ENCODE results near the gene HEPACAM2.

Gene HEPACAM2

GRCh38 chr7:93196336-93196735 is 29.9 kb downstream of the HEPACAM2 start:
- TF ChIP-seq TAF1 (IDR thresholded peaks at IDR 0.05; ENCODE audit: low read depth) = no peak
- no peak for TF ChIP-seq ZBTB7A (IDR thresholded peaks at IDR 0.05; ENCODE audit: low read depth)
- TF ChIP-seq NFIC (IDR thresholded peaks at IDR 0.05) = no peak
- TF ChIP-seq CREB1 (IDR thresholded peaks at IDR 0.05; ENCODE audit: low read depth) = no peak
- TF ChIP-seq FOXM1 (IDR thresholded peaks at IDR 0.05; ENCODE audit: borderline replicate concordance, low read depth) = no peak
- TF ChIP-seq USF1 (IDR thresholded peaks at IDR 0.05) = no peak
- no peak for TF ChIP-seq YY1 (IDR thresholded peaks at IDR 0.05; ENCODE audit: low read depth)
- no peak for TF ChIP-seq EP300 (IDR thresholded peaks at IDR 0.05; ENCODE audit: borderline replicate concordance)
- TF ChIP-seq TCF12 (IDR thresholded peaks at IDR 0.05; ENCODE audit: low read depth) = no peak
- TF ChIP-seq CEBPB (IDR thresholded peaks at IDR 0.05) = no peak
- TF ChIP-seq, protein P1, sequence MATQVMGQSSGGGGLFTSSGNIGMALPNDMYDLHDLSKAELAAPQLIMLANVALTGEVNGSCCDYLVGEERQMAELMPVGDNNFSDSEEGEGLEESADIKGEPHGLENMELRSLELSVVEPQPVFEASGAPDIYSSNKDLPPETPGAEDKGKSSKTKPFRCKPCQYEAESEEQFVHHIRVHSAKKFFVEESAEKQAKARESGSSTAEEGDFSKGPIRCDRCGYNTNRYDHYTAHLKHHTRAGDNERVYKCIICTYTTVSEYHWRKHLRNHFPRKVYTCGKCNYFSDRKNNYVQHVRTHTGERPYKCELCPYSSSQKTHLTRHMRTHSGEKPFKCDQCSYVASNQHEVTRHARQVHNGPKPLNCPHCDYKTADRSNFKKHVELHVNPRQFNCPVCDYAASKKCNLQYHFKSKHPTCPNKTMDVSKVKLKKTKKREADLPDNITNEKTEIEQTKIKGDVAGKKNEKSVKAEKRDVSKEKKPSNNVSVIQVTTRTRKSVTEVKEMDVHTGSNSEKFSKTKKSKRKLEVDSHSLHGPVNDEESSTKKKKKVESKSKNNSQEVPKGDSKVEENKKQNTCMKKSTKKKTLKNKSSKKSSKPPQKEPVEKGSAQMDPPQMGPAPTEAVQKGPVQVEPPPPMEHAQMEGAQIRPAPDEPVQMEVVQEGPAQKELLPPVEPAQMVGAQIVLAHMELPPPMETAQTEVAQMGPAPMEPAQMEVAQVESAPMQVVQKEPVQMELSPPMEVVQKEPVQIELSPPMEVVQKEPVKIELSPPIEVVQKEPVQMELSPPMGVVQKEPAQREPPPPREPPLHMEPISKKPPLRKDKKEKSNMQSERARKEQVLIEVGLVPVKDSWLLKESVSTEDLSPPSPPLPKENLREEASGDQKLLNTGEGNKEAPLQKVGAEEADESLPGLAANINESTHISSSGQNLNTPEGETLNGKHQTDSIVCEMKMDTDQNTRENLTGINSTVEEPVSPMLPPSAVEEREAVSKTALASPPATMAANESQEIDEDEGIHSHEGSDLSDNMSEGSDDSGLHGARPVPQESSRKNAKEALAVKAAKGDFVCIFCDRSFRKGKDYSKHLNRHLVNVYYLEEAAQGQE (IDR thresholded peaks at IDR 0.05; ENCODE audit: low read depth) = no peak
- TF ChIP-seq TEAD4 (IDR thresholded peaks at IDR 0.05) = no peak
- no peak for TF ChIP-seq EGR1 (IDR thresholded peaks at IDR 0.05)
- no peak for TF ChIP-seq MAX (IDR thresholded peaks at IDR 0.05)

- TF ChIP-seq FOXM1 (IDR thresholded peaks at IDR 0.05; ENCODE audit: borderline replicate concordance, low read depth) (no peak), USF1 (IDR thresholded peaks at IDR 0.05) (no peak), TAF1 (IDR thresholded peaks at IDR 0.05; ENCODE audit: low read depth) (no peak), RAD21 (IDR thresholded peaks at IDR 0.05; ENCODE audit: low read depth) (no peak), TEAD4 (IDR thresholded peaks at IDR 0.05) (no peak), CEBPB (IDR thresholded peaks at IDR 0.05) (no peak), YY1 (IDR thresholded peaks at IDR 0.05; ENCODE audit: low read depth) (no peak), EGR1 (IDR thresholded peaks at IDR 0.05) (no peak), MAX (IDR thresholded peaks at IDR 0.05) (no peak), TCF12 (IDR thresholded peaks at IDR 0.05; ENCODE audit: low read depth) (no peak), EP300 (IDR thresholded peaks at IDR 0.05; ENCODE audit: borderline replicate concordance) (no peak), ZBTB7A (IDR thresholded peaks at IDR 0.05; ENCODE audit: low read depth) (no peak), NFIC (IDR thresholded peaks at IDR 0.05) (no peak), CREB1 (IDR thresholded peaks at IDR 0.05; ENCODE audit: low read depth) (no peak)
- TF ChIP-seq, protein P1 (IDR thresholded peaks at IDR 0.05; ENCODE audit: low read depth) = no peak
These were observed 31.9 kb downstream of the HEPACAM2 start for GRCh38 chr7:93194386-93194785.

- TF ChIP-seq MAX (IDR thresholded peaks at IDR 0.05) (no peak), FOXM1 (IDR thresholded peaks at IDR 0.05; ENCODE audit: borderline replicate concordance, low read depth) (no peak), EGR1 (IDR thresholded peaks at IDR 0.05) (no peak), CEBPB (IDR thresholded peaks at IDR 0.05) (no peak), TEAD4 (IDR thresholded peaks at IDR 0.05) (no peak), NFIC (IDR thresholded peaks at IDR 0.05) (no peak), ZBTB7A (IDR thresholded peaks at IDR 0.05; ENCODE audit: low read depth) (no peak), TAF1 (IDR thresholded peaks at IDR 0.05; ENCODE audit: low read depth) (no peak), EP300 (IDR thresholded peaks at IDR 0.05; ENCODE audit: borderline replicate concordance) (no peak), USF1 (IDR thresholded peaks at IDR 0.05) (no peak), CREB1 (IDR thresholded peaks at IDR 0.05; ENCODE audit: low read depth) (no peak), YY1 (IDR thresholded peaks at IDR 0.05; ENCODE audit: low read depth) (no peak), TCF12 (IDR thresholded peaks at IDR 0.05; ENCODE audit: low read depth) (no peak), RAD21 (IDR thresholded peaks at IDR 0.05; ENCODE audit: low read depth) (no peak)
- TF ChIP-seq, protein P1 (IDR thresholded peaks at IDR 0.05; ENCODE audit: low read depth) = no peak
These were observed 37.2 kb downstream of the HEPACAM2 start for GRCh38 chr7:93188870-93189634.

Measured in Ishikawa (cell line).